DOHH2 (cell line): ENCODE results near the gene TDRD12.
"Not testable (repeated sequence)": the region's sequence is repeated elsewhere in the genome, so short reads cannot be mapped to it uniquely, and the experiment has no call there.

ENCODE experiments used
- H3F3A ChIP-seq: fragments of 200-600 bp; sonication (generic), shearing (Covaris generic); 2 replicates; pipeline ENCODE4 v1.6.0; 2016; ENCODE audit warnings: antibody characterized with exemption, mild to moderate bottlenecking; ENCODE audit not compliant: control insufficient read depth, insufficient read depth
- H3K27ac ChIP-seq: fragments of 200-600 bp; sonication (generic); 2 replicates; pipeline ENCODE4 v1.5.1; 2014; ENCODE audit warnings: low read depth, mild to moderate bottlenecking, low read length, moderate library complexity
- H3K27me3 ChIP-seq: fragments of 200-600 bp; sonication (generic); 2 replicates; pipeline ENCODE4 v1.6.1; 2014; ENCODE audit warnings: mild to moderate bottlenecking, low read length, mixed read lengths; ENCODE audit not compliant: control insufficient read depth
- H3K36me3 ChIP-seq: fragments of 200-600 bp; sonication (generic); 2 replicates; pipeline ENCODE4 v1.6.1; 2014; ENCODE audit warnings: mild to moderate bottlenecking, low read length, moderate library complexity, mixed read lengths; ENCODE audit not compliant: control insufficient read depth
- H3K4me1 ChIP-seq: fragments of 200-600 bp; sonication (generic); 2 replicates; pipeline ENCODE4 v1.6.1; 2014; ENCODE audit warnings: mild to moderate bottlenecking, low read length, mixed read lengths; ENCODE audit not compliant: control insufficient read depth
- H3K4me2 ChIP-seq: fragments of 200-600 bp; sonication (generic); 2 replicates; pipeline ENCODE4 v1.6.0; 2014; ENCODE audit warnings: mild to moderate bottlenecking, low read length, moderate library complexity
- H3K4me3 ChIP-seq: fragments of 200-600 bp; sonication (generic); 2 replicates; pipeline ENCODE4 v1.5.1; 2014; ENCODE audit warnings: mild to moderate bottlenecking, low read length, mixed read lengths
- H3K79me2 ChIP-seq: fragments of 200-600 bp; sonication (generic); 2 replicates; pipeline ENCODE4 v1.6.1; 2014; ENCODE audit warnings: mild to moderate bottlenecking, low read length, mixed read lengths; ENCODE audit not compliant: control insufficient read depth
- H3K9me2 ChIP-seq: fragments of 200-600 bp; sonication (generic); replicated peaks from 2 replicates; pipeline ENCODE4 v1.6.1; 2014; ENCODE audit warnings: mild to moderate bottlenecking, low read length, mixed read lengths; ENCODE audit not compliant: control insufficient read depth
- H3K9me3 ChIP-seq: fragments of 200-600 bp; sonication (generic); 2 replicates; pipeline ENCODE4 v1.6.1; 2014; ENCODE audit warnings: antibody characterized with exemption, low read length, mixed read lengths; ENCODE audit not compliant: control insufficient read depth, insufficient read depth
- H4K20me1 ChIP-seq: fragments of 200-600 bp; sonication (generic); 2 replicates; pipeline ENCODE4 v1.6.0; 2014; ENCODE audit warnings: low read depth, mild to moderate bottlenecking, antibody characterized with exemption, low read length, moderate library complexity; ENCODE audit not compliant: control insufficient read depth, insufficient read depth
- CTCF ChIP-seq: fragments of 200-600 bp; sonication (generic); IDR thresholded peaks from one replicate; pipeline ENCODE4 v1.5.1; 2014; ENCODE audit warnings: antibody characterized with exemption, mild to moderate bottlenecking, low read depth, low read length; ENCODE audit not compliant: poor library complexity, severe bottlenecking
- EZH2phosphoT487 ChIP-seq: fragments of 200-600 bp; sonication (generic); IDR thresholded peaks from 2 replicates; pipeline ENCODE4 v1.6.1; 2017; ENCODE audit warnings: borderline replicate concordance, mild to moderate bottlenecking, antibody characterized with exemption, low read length, moderate library complexity, mixed read lengths

Gene TDRD12

DNA sequence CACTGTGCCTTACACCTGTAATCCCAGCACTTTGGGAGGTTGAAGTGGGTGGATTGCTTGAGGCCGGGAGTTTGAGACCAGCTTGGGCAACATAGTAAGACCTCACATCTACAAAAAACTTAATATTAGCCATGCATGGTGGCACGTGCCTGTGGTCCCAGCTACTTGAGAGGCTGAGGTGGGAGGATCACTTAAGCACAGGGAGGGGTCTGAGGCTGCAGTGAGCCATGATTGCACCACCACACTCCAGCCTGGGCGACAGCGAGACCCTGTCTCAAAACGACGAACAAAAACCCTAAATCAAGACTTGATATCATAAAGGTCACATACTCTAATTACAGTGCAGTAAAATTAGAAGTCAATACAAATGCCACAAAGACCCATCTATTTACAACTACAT lies 132.6 kb downstream of the TDRD12 start:
- Histone ChIP-seq H3K4me1 (no peaks in the 10 kb centered on the region), H3K27ac (no peak overlapping the region), H3K9me3 (no peaks in the 10 kb centered on the region), H3K4me3 (no peak overlapping the region), H3K9me2 (no peaks in the 10 kb centered on the region), H3K27me3 (no peaks in the 10 kb centered on the region), H3K79me2 (no peaks in the 10 kb centered on the region), H3K36me3 (no peaks in the 10 kb centered on the region), H4K20me1 (no peaks in the 10 kb centered on the region), H3F3A (no peaks in the 10 kb centered on the region), H3K4me2 (no peak overlapping the region)
- no peak for TF ChIP-seq CTCF
- TF ChIP-seq EZH2phosphoT487: no peak

DNA sequence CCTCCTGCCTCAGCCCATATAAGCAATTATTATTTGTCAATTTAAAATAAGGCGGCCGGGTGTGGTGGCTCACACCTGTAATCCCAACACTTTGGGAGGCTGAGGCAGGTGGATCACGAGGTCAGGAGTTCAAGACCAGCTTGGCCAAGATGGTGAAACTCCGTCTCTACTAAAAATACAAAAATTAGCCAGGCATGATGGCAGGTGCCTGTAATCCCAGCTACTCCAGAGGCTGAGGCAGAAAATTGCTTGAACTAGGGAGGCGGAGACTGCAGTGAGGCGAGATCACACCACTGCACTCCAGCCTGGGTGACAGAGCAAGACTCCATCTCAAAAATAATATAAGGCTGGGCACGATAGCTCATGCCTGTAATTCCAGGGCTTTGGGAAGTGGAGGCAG lies 137.3 kb downstream of the TDRD12 start:
- H3K27ac ChIP-seq, H3F3A ChIP-seq, H4K20me1 ChIP-seq, H3K4me2 ChIP-seq, H3K9me2 ChIP-seq, H3K9me3 ChIP-seq, H3K4me1 ChIP-seq, H3K27me3 ChIP-seq, H3K36me3 ChIP-seq, H3K79me2 ChIP-seq, H3K4me3 ChIP-seq: not testable (repeated sequence)

GRCh38 chr19:32857584-32857983 lies 138.0 kb downstream of the TDRD12 start:
- Histone ChIP-seq H3K36me3 (no peaks in the 10 kb centered on the region), H3K27ac (no peak overlapping the region), H3K9me2 (no peaks in the 10 kb centered on the region), H3K4me2 (no peak overlapping the region), H3K27me3 (no peaks in the 10 kb centered on the region), H3K4me1 (no peaks in the 10 kb centered on the region), H4K20me1 (no peaks in the 10 kb centered on the region), H3F3A (no peaks in the 10 kb centered on the region), H3K79me2 (no peaks in the 10 kb centered on the region), H3K4me3 (no peak overlapping the region), H3K9me3 (no peaks in the 10 kb centered on the region)
- no peak for TF ChIP-seq CTCF
- no peak for TF ChIP-seq EZH2phosphoT487

DNA sequence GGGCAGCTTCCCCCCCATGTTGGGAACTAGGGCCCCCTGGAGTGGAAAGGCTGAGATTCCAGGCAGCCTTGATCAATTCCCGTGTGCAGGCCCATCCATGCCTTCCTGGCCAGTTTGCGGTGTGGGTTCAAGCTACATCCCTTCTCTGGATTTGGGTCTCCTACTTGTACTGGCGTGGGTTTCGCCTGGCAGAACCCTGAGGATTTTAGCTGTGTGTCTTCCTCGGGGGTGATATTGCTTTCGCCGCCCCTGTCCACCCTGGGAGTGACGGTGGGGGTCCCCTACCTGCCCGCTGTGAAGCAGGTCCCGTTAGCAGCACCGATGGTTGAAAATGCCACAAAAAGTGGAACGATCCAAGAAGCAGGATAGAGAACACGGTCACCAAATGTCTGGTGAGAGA lies 138.6 kb downstream of the TDRD12 start:
- H3K9me3 ChIP-seq: no peaks in the 10 kb centered on the region
- H4K20me1 ChIP-seq: no peaks in the 10 kb centered on the region
- H3K4me1 ChIP-seq: no peaks in the 10 kb centered on the region
- H3F3A ChIP-seq: no peaks in the 10 kb centered on the region
- H3K79me2 ChIP-seq: no peaks in the 10 kb centered on the region
- TF ChIP-seq CTCF (no peak), EZH2phosphoT487 (no peak)
- H3K36me3 ChIP-seq: no peaks in the 10 kb centered on the region
- H3K9me2 ChIP-seq: no peaks in the 10 kb centered on the region
- no peaks in the 10 kb centered on the region for H3K27me3 ChIP-seq
- H3K27ac ChIP-seq: no peak overlapping the region
- H3K4me2 ChIP-seq: no peak overlapping the region
- no peak overlapping the region for H3K4me3 ChIP-seq
